ENCODE results near the gene CEP135. TPM values are rescaled to one million over a fixed set of nuclear protein-coding genes. Genes with fewer than 3 reads are reported as not detected.

CEP135 gene, protein sequence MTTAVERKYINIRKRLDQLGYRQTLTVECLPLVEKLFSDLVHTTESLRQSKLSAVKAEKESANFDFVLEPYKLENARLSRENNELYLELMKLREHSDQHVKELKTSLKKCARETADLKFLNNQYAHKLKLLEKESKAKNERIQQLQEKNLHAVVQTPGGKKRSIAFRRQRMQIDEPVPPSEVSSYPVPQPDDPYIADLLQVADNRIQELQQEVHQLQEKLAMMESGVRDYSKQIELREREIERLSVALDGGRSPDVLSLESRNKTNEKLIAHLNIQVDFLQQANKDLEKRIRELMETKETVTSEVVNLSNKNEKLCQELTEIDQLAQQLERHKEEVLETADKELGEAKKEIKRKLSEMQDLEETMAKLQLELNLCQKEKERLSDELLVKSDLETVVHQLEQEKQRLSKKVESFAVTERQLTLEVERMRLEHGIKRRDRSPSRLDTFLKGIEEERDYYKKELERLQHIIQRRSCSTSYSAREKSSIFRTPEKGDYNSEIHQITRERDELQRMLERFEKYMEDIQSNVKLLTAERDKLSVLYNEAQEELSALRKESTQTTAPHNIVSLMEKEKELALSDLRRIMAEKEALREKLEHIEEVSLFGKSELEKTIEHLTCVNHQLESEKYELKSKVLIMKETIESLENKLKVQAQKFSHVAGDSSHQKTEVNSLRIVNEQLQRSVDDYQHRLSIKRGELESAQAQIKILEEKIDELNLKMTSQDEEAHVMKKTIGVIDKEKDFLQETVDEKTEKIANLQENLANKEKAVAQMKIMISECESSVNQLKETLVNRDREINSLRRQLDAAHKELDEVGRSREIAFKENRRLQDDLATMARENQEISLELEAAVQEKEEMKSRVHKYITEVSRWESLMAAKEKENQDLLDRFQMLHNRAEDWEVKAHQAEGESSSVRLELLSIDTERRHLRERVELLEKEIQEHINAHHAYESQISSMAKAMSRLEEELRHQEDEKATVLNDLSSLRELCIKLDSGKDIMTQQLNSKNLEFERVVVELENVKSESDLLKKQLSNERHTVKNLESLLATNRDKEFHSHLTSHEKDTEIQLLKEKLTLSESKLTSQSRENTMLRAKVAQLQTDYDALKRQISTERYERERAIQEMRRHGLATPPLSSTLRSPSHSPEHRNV
- total RNA-seq: 1.3 and 1.6 TPM in 2 replicates

DNA sequence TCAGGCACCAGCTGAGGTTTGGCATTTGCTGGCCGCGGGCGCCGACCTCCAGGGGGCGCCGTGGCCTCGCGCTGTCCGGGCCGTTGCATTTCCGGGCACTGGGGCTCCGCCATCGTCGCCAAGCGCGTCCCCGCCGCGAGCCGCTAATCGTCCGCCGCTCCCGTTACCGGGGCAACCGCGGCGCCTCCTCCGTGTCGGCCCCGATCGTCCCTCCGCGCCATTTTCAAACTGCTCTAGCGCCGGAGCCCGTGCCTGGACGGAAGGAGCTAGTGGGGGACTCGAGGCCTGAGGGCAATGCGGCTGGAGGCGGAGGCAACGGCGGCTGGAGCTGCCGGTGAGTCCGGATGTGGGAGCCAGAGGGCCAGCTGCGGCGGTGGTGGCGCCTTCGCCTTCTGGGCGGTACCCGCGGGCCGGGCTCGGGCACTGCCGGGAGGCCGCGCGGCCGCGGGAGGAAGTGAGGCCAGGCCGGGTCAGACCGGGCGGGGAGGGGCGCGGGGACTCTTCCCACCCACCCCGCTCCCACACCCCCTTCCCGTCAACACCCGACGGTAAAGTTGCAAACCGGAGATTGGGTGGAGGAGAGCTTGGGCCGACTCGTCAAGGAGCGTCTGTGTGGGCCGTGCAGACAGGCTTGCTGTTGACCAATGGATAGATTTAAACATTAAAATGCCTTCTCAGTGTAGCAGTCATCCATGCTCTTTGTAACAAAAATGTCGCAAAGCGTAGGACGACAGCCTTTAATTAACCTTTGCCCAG, at the start of gene CEP135:
Gene CEP135 (plus strand): TSS at position 220 of the 756 bp plus-strand sequence. CDS start 3,186 bp downstream, outside the sequence.

Other genes starting within 250 kb of the CEP135 start
- gene EXOC1L, start 129.2 kb upstream of the CEP135 start, total RNA-seq: not detected in 2 replicates
- 24.9 and 26.9 TPM in 2 replicates for gene EXOC1, start 95.3 kb upstream of the CEP135 start, total RNA-seq

Measured in cardiac ventricle fibroblast (primary cell).